Measurements from ENCODE around the gene MPHOSPH9.
A peak's percentile ranks its signal among the peaks of the same experiment; 100 is the strongest.

Gene MPHOSPH9

DNA sequence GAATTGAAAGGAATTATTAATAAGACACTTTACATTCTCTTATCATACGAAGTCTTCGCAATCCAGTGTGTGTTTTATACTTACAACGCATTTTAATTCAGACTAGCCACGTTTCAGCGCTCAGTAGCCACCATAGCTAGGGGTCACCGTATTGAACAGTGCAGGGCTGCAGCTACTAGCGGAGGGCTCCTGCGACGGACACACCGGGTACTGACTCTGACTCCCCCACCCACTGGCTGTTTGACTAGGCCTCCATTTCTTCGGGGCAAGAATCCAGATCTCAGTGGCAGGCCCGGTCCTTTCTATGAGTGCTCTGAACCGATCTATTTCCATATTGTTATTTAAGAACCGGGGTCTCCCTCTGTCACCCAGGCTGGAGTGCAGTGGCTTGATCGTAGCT lies 40.2 kb upstream of the MPHOSPH9 start:
- TF ChIP-seq ZFP30 (CRISPR knock-in tag; IDR thresholded peaks at IDR 0.05) (no peak), ZNF8 (CRISPR knock-in tag; IDR thresholded peaks at IDR 0.05) (no peak), ZNF70 (CRISPR knock-in tag; IDR thresholded peaks at IDR 0.05) (no peak), POU6F1 (CRISPR knock-in tag; IDR thresholded peaks at IDR 0.05; ENCODE audit: borderline replicate concordance, low read depth) (no peak), OSR1 (CRISPR knock-in tag; IDR thresholded peaks at IDR 0.05) (no peak), ESRRG (CRISPR knock-in tag; IDR thresholded peaks at IDR 0.05) (no peak), CSRNP3 (CRISPR knock-in tag; IDR thresholded peaks at IDR 0.05) (no peak), ZNF565 (CRISPR knock-in tag; conservative IDR thresholded peaks at IDR 0.05; ENCODE audit: low read depth) (no peak), GLIS3 (CRISPR knock-in tag; IDR thresholded peaks at IDR 0.05) (no peak), ISL1 (CRISPR knock-in tag; IDR thresholded peaks at IDR 0.05) (no peak), TOX (CRISPR knock-in tag; IDR thresholded peaks at IDR 0.05; ENCODE audit: borderline replicate concordance) (no peak)
- TF ChIP-seq, protein P1, sequence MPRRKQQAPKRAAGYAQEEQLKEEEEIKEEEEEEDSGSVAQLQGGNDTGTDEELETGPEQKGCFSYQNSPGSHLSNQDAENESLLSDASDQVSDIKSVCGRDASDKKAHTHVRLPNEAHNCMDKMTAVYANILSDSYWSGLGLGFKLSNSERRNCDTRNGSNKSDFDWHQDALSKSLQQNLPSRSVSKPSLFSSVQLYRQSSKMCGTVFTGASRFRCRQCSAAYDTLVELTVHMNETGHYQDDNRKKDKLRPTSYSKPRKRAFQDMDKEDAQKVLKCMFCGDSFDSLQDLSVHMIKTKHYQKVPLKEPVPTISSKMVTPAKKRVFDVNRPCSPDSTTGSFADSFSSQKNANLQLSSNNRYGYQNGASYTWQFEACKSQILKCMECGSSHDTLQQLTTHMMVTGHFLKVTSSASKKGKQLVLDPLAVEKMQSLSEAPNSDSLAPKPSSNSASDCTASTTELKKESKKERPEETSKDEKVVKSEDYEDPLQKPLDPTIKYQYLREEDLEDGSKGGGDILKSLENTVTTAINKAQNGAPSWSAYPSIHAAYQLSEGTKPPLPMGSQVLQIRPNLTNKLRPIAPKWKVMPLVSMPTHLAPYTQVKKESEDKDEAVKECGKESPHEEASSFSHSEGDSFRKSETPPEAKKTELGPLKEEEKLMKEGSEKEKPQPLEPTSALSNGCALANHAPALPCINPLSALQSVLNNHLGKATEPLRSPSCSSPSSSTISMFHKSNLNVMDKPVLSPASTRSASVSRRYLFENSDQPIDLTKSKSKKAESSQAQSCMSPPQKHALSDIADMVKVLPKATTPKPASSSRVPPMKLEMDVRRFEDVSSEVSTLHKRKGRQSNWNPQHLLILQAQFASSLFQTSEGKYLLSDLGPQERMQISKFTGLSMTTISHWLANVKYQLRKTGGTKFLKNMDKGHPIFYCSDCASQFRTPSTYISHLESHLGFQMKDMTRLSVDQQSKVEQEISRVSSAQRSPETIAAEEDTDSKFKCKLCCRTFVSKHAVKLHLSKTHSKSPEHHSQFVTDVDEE (CRISPR knock-in tag; IDR thresholded peaks at IDR 0.05), result no peak
- ATAC-seq, result no peak

DNA sequence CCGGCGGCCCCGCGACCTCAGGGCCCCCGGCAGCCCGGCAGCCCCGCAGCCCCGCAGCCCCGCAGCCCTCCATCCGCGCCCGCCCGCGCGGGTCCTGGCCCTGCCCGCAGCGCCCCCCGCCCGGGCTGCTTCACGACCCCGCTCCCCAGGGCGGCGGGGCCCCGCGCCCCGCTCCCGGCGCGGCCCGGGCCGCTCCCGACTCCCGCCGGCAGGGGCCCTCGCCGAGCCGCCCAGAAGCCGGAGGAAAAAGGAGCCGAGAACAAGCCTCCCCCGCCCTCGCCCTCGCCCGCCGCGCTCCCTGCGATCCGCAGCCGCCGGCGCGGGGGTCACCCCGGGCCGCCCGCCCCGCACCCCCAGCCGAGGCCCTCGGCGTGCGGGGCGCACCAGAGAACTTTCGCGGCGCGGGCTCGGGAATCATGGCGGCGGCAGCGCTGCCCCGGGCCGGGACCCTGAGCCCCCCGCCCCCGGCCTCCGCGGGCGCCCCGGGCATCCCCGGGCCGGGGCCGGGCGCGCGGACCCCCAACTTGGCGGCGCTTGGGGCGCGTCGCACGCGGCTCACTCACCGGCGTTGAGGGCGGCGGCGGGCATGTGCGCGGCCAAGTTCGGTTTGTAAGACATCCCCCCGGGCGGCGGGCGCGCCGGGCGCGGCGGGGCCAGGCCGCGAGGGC lies 38.2 kb upstream of the MPHOSPH9 start:
- ATAC-seq, result peak; percentile 39
- TF ChIP-seq ZFP3 (CRISPR knock-in tag; IDR thresholded peaks at IDR 0.05) (no peak), PATZ1 (CRISPR knock-in tag; IDR thresholded peaks at IDR 0.05; ENCODE audit: borderline replicate concordance) (no peak)

DNA sequence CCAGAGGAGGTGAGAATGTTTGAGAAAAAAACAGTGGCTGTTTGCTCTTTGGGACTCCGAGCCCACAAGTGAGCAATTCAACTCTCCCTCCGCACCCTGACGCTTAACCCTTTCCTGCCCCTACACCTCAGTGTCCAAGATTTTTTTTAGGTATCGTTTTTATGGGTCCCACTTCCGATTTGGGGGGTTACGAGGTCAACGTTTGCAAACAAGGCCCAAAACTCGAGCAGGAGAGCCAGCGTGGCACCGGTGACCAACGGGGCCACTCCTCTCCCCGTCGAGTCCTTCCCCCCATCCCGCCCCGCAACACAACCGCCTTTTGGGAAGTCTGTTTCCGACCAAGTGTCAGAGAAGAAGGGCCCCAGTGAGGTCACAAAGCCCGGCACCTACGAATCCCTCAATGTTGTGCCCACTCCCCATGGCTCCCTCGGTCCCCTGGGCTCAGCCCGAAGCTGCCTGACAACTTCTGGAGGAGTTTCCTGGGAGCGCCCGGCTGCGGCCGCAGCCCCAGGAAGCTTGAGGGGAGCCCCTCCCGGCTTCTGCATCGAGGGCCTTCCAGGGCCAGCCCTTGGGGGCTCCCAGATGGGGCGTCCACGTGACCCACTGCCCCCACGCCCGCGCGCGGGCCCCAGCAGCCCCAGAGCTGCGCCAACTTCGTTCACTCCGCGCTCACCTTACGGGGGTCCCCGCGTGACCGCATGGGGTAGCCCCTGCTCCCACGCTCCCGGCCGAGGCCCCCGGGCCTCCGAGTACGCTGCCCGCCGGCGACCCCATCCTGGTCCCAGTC lies 37.5 kb upstream of the MPHOSPH9 start:
- TF ChIP-seq ISL1 (CRISPR knock-in tag; IDR thresholded peaks at IDR 0.05) (no peak), ESRRG (CRISPR knock-in tag; IDR thresholded peaks at IDR 0.05) (no peak), OSR1 (CRISPR knock-in tag; IDR thresholded peaks at IDR 0.05) (no peak), ARNTL (CRISPR knock-in tag; IDR thresholded peaks at IDR 0.05; ENCODE audit: borderline replicate concordance, low read depth) (no peak), GLIS3 (CRISPR knock-in tag; IDR thresholded peaks at IDR 0.05) (no peak), CSRNP3 (CRISPR knock-in tag; IDR thresholded peaks at IDR 0.05) (no peak)
- peak; percentile 8 for ATAC-seq

GRCh38 chr12:123269896-123270213 lies 36.9 kb upstream of the MPHOSPH9 start:
- ATAC-seq, result peak; percentile 10
- TF ChIP-seq RARB (CRISPR knock-in tag; IDR thresholded peaks at IDR 0.05) (no peak), ZNF8 (CRISPR knock-in tag; IDR thresholded peaks at IDR 0.05) (no peak), GLIS3 (CRISPR knock-in tag; IDR thresholded peaks at IDR 0.05) (no peak), BACH2 (CRISPR knock-in tag; IDR thresholded peaks at IDR 0.05; ENCODE audit: borderline replicate concordance) (no peak), CSRNP3 (CRISPR knock-in tag; IDR thresholded peaks at IDR 0.05) (no peak), ZNF70 (CRISPR knock-in tag; IDR thresholded peaks at IDR 0.05) (no peak), ZNF565 (CRISPR knock-in tag; conservative IDR thresholded peaks at IDR 0.05; ENCODE audit: low read depth) (no peak), ESRRG (CRISPR knock-in tag; IDR thresholded peaks at IDR 0.05) (no peak), ZFP3 (CRISPR knock-in tag; IDR thresholded peaks at IDR 0.05) (no peak), TCF4 (CRISPR knock-in tag; IDR thresholded peaks at IDR 0.05; ENCODE audit: borderline replicate concordance) (no peak)
- TF ChIP-seq, protein P1 (CRISPR knock-in tag; IDR thresholded peaks at IDR 0.05), result no peak

Measured in SK-N-SH treated with all-trans-retinoic acid at 6 μM for 48 hours (cell line).